GM18505 (cell line): ENCODE measurements around the gene ZNF519.
"Not testable (repeated sequence)": the region's sequence is repeated elsewhere in the genome, so short reads cannot be mapped to it uniquely, and the experiment has no call there.

Experiments
- ATAC-seq: cut with Tn5 transposase; IDR thresholded peaks from one replicate; pipeline ENCODE4 v1.9.1; 2021; ENCODE audit not compliant: unreplicated experiment
- POLR2A ChIP-seq: IDR thresholded peaks from 4 replicates; pipeline ENCODE4 v1.6.1; 2011; ENCODE audit warnings: borderline replicate concordance; ENCODE audit not compliant: insufficient read depth, insufficient read length; ENCODE audit errors: extremely low read depth

Gene ZNF519

DNA sequence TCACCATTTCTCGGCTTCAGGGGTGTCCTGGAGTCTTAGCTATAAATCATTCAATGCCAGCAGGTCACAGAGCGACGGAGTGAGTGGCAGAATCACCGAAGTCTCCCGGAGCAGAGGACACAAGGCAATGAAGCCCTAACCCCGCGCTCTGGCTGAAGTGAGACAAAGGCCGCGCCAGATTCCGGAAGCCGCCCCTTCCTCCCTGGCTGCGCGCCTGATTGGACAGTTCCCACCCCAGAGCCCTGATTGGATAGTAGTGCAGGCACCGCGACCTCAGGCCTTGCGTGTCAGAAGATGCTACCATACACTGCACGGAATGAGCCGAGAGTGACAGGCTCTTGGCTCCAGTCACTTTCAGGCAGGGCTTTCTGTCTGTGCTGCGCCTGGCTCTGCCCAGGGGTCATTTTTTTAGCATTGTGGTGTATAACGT, at the start of gene ZNF519:
Gene ZNF519 (minus strand): TSS at position 165 of the 430 bp plus-strand sequence. CDS start 158 bp downstream, at position 7.
- ATAC-seq: peak; percentile 100

DNA sequence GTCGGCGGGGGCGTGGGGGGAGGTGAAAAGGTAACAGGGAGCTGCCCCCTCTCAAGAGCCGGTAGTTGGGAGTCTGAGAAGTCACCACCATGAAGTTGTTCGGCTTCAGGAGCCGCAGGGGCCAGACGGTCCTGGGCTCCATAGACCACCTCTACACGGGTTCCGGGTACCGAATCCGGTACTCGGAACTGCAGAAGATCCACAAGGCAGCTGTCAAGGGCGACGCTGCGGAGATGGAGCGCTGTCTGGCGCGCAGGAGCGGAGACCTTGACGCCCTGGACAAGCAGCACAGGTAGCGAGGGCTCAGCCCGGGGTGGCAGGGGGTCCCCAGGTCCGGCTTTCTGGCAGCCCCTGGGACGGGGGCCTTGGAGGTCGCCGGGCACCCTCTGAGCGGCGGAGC, 47.1 kb upstream of the ZNF519 start:
- TF ChIP-seq POLR2A: no peak
- no peak for ATAC-seq

More for the DNA sequence above, at the start of gene ZNF519:
- TF ChIP-seq POLR2A: peak; percentile 42

GRCh38 chr18:14178321-14179196, 46.3 kb upstream of the ZNF519 start:
- ATAC-seq: peak; percentile 90

- ATAC-seq: not testable (repeated sequence)
Measured at GRCh38 chr18:14177540-14178320, 45.5 kb upstream of the ZNF519 start.

DNA sequence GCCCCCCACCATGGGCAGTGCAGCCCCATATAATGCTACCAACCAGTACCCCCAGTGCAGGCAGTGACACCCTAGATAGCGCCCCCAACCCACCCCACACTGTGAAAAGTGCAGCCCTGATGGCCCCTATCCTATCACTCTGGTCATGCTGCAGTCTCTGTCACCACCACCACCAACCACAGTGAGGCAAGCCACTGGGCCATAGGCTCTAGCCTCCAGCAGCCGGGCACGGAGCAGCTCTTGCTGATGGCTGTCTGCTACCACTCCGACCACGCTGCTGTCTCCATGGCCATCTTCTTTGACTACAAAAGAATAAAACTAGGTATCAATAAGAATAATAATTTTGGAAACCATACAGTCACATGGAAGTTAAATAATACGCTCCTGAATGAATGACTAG, 43.2 kb upstream of the ZNF519 start:
- ATAC-seq: not testable (repeated sequence)

DNA sequence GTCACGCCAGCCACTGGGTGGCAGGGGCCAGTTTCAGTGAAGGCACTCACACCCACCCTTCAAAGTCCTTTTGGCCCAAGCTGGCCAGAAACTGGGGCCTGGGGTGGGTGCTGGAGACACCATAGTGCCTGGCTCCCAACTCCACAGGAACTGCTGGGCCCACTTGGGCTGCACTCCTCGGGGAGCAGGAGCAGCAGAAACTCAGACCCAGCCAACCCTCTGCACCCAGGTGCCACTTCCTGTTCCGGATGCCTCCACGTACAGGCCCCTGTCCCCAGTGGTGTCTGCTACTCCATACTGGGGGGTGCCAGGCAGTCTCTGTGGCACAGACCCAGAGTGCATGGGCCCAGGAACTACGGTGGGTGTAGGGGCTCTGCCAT, 42.5 kb upstream of the ZNF519 start:
- no peak for ATAC-seq
- TF ChIP-seq POLR2A: no peak

GRCh38 chr18:14174002-14174705, 41.9 kb upstream of the ZNF519 start:
- not testable (repeated sequence) for ATAC-seq

DNA sequence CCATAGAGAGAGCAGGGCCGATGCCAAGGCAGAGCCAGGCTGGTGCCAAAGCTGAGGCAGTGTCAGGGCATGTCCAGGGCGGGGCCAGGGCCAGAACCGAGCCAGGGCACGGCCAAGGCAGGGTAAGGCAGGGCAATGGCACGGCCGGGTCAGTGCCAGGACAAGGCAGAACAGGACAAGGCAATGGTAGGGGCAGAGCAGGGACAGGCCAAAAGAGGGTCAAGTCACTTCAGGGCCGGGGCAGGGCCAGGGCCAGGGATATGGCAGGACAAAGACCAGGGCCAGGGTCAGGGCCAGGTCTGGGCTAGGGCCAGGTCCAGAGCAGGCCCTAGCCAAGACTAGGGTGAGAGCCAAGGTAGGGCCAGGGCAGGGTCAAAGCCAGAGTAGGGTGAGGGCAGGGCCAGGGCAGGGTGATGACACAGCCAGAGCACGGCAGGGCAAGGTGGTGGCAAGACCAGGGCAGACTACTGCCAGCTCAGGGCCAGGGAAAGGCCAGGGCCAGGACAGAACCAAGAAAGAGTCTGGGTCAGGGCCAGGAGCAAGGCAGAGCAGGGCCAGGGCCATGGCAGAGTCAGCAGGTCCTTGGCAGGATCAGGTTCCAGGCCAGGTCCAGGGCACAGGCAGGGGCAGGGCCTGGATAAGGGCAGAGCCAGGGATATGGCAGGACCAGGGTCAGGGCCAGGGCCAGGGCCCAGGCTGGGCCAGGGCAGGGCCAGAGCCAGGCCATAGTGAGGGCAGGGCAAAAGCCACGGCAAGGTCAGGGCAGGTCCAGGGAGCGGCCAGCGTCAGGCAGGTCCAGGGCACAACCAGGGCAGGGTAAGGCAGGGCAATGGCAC, 41.1 kb upstream of the ZNF519 start:
- not testable (repeated sequence) for ATAC-seq

- ATAC-seq: not testable (repeated sequence)
Measured at GRCh38 chr18:14172142-14173115, 40.2 kb upstream of the ZNF519 start.

GRCh38 chr18:14171301-14172141, 39.3 kb upstream of the ZNF519 start:
- ATAC-seq: not testable (repeated sequence)

- not testable (repeated sequence) for ATAC-seq
Measured at GRCh38 chr18:14170367-14171036, 38.3 kb upstream of the ZNF519 start.

GRCh38 chr18:14162915-14163314, 30.7 kb upstream of the ZNF519 start:
- ATAC-seq: not testable (repeated sequence)

DNA sequence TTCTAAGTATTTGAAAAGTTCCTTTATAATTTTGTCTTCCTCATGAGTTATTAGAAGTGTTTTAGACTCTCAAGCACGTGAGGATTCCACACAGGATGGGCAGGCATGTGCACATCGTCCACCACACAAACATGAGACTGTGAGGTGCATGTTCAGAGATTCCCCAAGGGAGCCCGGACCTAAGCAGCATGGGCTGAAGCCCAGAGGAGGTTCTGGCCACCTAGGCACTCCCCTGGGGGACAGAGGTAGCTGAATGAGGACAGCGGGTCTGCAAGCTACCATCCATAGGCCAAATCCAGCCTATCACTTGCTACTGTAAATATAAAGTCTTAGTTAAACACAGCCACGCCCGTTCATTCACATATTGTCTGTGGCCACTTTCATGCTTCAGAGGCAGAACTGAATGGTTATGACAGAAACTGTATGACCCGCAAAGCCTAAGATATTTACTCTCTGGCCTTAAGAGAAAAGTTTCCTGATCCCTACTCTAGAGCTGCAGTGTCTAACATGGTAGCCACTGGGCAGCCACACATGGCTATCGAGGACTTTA, 19.4 kb upstream of the ZNF519 start:
- ATAC-seq: not testable (repeated sequence)

DNA sequence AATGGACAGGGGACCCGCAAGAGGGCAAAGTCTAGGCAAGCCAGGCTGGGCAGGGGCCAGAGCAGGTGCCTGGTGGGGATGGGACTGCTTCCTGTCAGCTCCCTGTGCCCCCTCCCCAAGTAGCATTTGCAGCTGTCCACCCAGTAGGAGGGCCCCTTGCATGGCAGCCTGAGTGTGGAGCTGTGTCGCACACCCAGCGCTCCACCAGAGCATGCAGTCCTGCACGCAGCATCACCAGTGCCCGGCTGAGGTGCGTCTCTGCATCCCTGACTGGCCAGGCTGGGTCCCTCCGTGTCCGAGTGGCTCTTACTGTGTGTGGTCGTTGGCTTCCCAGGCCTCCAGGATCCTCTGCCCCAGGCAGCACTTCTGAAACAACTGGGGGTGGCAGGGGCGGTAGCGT, 18.5 kb upstream of the ZNF519 start:
- ATAC-seq: not testable (repeated sequence)

- ATAC-seq: not testable (repeated sequence)
Measured at GRCh38 chr18:14149916-14150420, 17.7 kb upstream of the ZNF519 start.

- ATAC-seq: not testable (repeated sequence)
Measured at GRCh38 chr18:14149121-14149850, 17.1 kb upstream of the ZNF519 start.
